Activated T-cell treated with anti-CD3 and anti-CD28 coated beads for 1 hour (primary cell): ENCODE results near the gene FAM177B.

Source experiments
- DNase-seq: peaks from one replicate; pipeline ENCODE4 v3.0.0-alpha.2; 2020; ENCODE audit warnings: low read depth

FAM177B gene

GRCh38 chr1:222736972-222737371, at the start of gene FAM177B:
Gene FAM177B (plus strand): TSS chr1:222737202. CDS start chr1:222746546, 9,344 bp downstream.
- DNase-seq = no peak

GRCh38 chr1:222691016-222691415, 46.0 kb upstream of the FAM177B start:
- no peak for DNase-seq

GRCh38 chr1:222694927-222695326, 42.1 kb upstream of the FAM177B start:
- DNase-seq = no peak

GRCh38 chr1:222696741-222697140, 40.3 kb upstream of the FAM177B start:
- DNase-seq = no peak

- no peak for DNase-seq
Measured at GRCh38 chr1:222697203-222697602, 39.8 kb upstream of the FAM177B start.

GRCh38 chr1:222697826-222698225, 39.2 kb upstream of the FAM177B start:
- no peak for DNase-seq

- no peak for DNase-seq
Measured at GRCh38 chr1:222702210-222702609, 34.8 kb upstream of the FAM177B start.

- DNase-seq = no peak
Measured at GRCh38 chr1:222704260-222704659, 32.7 kb upstream of the FAM177B start.

- no peak for DNase-seq
Measured at GRCh38 chr1:222706815-222707214, 30.2 kb upstream of the FAM177B start.

GRCh38 chr1:222709700-222710153, 27.3 kb upstream of the FAM177B start:
- DNase-seq = no peak

- DNase-seq = peak; percentile 48
Measured at GRCh38 chr1:222711319-222712252, 25.4 kb upstream of the FAM177B start.

GRCh38 chr1:222712253-222713090, 24.5 kb upstream of the FAM177B start, which contains the start of the genes AIDA and BROX:
Gene AIDA (minus strand): TSS chr1:222712491. CDS start chr1:222712317, 174 bp downstream.
Gene BROX (plus strand): TSS chr1:222712564. CDS start chr1:222715700, 3,136 bp downstream.
- peak; percentile 97 for DNase-seq

- DNase-seq = peak; percentile 85
Measured at GRCh38 chr1:222713091-222713961, 23.7 kb upstream of the FAM177B start.

GRCh38 chr1:222716393-222716792, 20.6 kb upstream of the FAM177B start:
- DNase-seq = no peak

- no peak for DNase-seq
Measured at GRCh38 chr1:222728746-222729145, 8.3 kb upstream of the FAM177B start.

GRCh38 chr1:222730866-222731265, 6.1 kb upstream of the FAM177B start:
- DNase-seq = no peak

GRCh38 chr1:222732216-222733159, 4.5 kb upstream of the FAM177B start:
- DNase-seq = no peak

- DNase-seq = no peak
Measured at GRCh38 chr1:222734740-222735139, 2.3 kb upstream of the FAM177B start.

- DNase-seq = no peak
Measured at GRCh38 chr1:222736470-222736869, 532 bp upstream of the FAM177B start.

GRCh38 chr1:222739465-222739864, 2.5 kb downstream of the FAM177B start:
- no peak for DNase-seq
